ENCODE data around the gene SUFU. TPM values are rescaled to one million over a fixed set of nuclear protein-coding genes. Genes with fewer than 3 reads are reported as not detected.

Gene SUFU
- total and polyA plus RNA-seq, 2 of the 4 experiments (the other 2 are of a cell fraction), result 2.2 to 11.0 TPM

DNA sequence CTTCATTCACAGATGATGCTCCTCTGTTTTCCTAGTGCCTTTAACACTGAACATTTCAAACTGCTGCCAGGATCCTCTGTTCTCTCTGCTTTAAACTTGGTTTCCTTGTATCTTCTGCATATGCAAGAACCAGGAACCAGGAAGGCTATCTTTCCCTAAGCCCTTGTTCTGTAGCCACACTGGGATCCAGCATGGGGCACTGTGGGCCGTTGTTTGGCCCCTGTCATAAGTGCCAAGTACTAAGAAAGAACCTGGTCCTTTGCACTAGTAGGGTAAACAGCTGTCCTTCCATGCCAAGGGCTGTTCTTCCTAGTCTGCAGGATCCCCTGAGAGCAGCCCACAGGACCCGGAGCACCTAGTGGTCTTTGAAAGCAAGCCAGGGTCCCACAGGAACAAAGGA, 91.5 kb downstream of the SUFU start:
- DNase-seq (no peak), ATAC-seq (ENCODE audit: low read depth) (no peak)
- Histone ChIP-seq H3K4me3 (ENCODE audit: insufficient read depth, low read depth, low read length) (no peak overlapping the region), H3K27ac (ENCODE audit: insufficient read depth, low read length) (no peak overlapping the region), H3K4me2 (ENCODE audit: low read depth, low read length) (no peak overlapping the region), H3K9me3 (ENCODE audit: control insufficient read depth, insufficient read depth, low read length) (no peaks in the 10 kb centered on the region), H4K20me1 (ENCODE audit: insufficient read depth, low read length) (no peaks in the 10 kb centered on the region), H2BK20ac (ENCODE audit: low read depth, low read length) (no peak overlapping the region), H4K91ac (ENCODE audit: insufficient read depth, low read depth, low read length) (no peak overlapping the region), H2AK9ac (replicated peaks; ENCODE audit: low read depth, low read length, poor library complexity) (no peak overlapping the region), H2BK120ac (ENCODE audit: low read depth, low read length) (no peak overlapping the region), H3K36me3 (ENCODE audit: control insufficient read depth, insufficient read depth, low read length) (peaks cover 26% of the 10 kb centered on the region), H3K79me1 (ENCODE audit: low read depth in 1 of 2, low read length in 2 of 2) (peaks cover 27 to 52% of the 10 kb centered on the region in 2 experiments; a peak in 3 of 4 replicates), H2BK15ac (ENCODE audit: low read depth, low read length) (no peak overlapping the region; the same call in 2 of the 3 replicates), H3K23ac (ENCODE audit: low read depth, low read length) (no peak overlapping the region), H3K14ac (replicated peaks; ENCODE audit: low read depth, low read length) (no peak overlapping the region), H2AK5ac (ENCODE audit: low read depth, low read length) (no peak overlapping the region; the same call in 1 of the 2 replicates), H3K9ac (ENCODE audit: low read depth, low read length) (no peak overlapping the region), H3K27me3 (ENCODE audit: control insufficient read depth, insufficient read depth, low read length) (no peaks in the 10 kb centered on the region), H4K5ac (ENCODE audit: low read depth, low read length) (no peak overlapping the region), H3K56ac (ENCODE audit: extremely low read depth, insufficient read depth, low read length) (no peak overlapping the region), H4K8ac (ENCODE audit: low read depth in 2 of 2, low read length in 2 of 2) (no peak overlapping the region), H3K18ac (ENCODE audit: low read depth, low read length) (no peak overlapping the region), H3K4ac (ENCODE audit: low read depth, low read length) (no peak overlapping the region), H3K4me1 (ENCODE audit: control insufficient read depth, insufficient read depth, low read length) (peaks cover 23% of the 10 kb centered on the region), H3K9me1 (ENCODE audit: insufficient read depth, low read length) (peaks cover 28% of the 10 kb centered on the region), H2AFZ (replicated peaks; ENCODE audit: low read length, poor library complexity) (no peak overlapping the region), H2BK5ac (ENCODE audit: low read depth, low read length, poor library complexity, severe bottlenecking) (no peak overlapping the region)
- WGBS, 2 experiments (ENCODE audit: extremely low coverage in 2 of 2, insufficient read length in 1 of 2), result 78% methylated on average over 1 of the region's 2 CpGs; no CpG with 5 or more reads in 1 of the 2 experiments
- in situ Hi-C loops (cut with MboI; ENCODE audit: low sequenced_read_pairs) (no loop called here), dilution Hi-C loops (cut with HindIII; ENCODE audit: low sequenced_read_pairs, unreplicated experiment) (no loop called here), intact Hi-C loops (cut with micrococcal nuclease) (no loop called here)
- no TSS peak for BruUV-seq (replicated peaks)
- POLR2A ChIA-PET (ENCODE audit: unreplicated experiment), result no interaction called here
- CTCF ChIA-PET, result no interaction called here
- TF ChIP-seq RAD21 (IDR thresholded peaks at IDR 0.05; ENCODE audit: low read length), result no peak
- TF ChIP-seq CHD1 (IDR thresholded peaks at IDR 0.05; ENCODE audit: low read depth, low read length), result no peak
- TF ChIP-seq NFE2L2 (IDR thresholded peaks at IDR 0.05; ENCODE audit: low read depth, low read length), result no peak
- no peak for TF ChIP-seq MXI1 (IDR thresholded peaks at IDR 0.05; ENCODE audit: borderline replicate concordance, low read depth, low read length)
- TF ChIP-seq RCOR1 (IDR thresholded peaks at IDR 0.05; ENCODE audit: insufficient replicate concordance, low read length), result no peak
- TF ChIP-seq BHLHE40 (IDR thresholded peaks at IDR 0.05; ENCODE audit: low read depth, low read length), result no peak
- no peak for TF ChIP-seq CEBPB (IDR thresholded peaks at IDR 0.05; ENCODE audit: low read depth, low read length)
- TF ChIP-seq, protein P1, sequence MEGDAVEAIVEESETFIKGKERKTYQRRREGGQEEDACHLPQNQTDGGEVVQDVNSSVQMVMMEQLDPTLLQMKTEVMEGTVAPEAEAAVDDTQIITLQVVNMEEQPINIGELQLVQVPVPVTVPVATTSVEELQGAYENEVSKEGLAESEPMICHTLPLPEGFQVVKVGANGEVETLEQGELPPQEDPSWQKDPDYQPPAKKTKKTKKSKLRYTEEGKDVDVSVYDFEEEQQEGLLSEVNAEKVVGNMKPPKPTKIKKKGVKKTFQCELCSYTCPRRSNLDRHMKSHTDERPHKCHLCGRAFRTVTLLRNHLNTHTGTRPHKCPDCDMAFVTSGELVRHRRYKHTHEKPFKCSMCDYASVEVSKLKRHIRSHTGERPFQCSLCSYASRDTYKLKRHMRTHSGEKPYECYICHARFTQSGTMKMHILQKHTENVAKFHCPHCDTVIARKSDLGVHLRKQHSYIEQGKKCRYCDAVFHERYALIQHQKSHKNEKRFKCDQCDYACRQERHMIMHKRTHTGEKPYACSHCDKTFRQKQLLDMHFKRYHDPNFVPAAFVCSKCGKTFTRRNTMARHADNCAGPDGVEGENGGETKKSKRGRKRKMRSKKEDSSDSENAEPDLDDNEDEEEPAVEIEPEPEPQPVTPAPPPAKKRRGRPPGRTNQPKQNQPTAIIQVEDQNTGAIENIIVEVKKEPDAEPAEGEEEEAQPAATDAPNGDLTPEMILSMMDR (conservative IDR thresholded peaks at IDR 0.05; ENCODE audit: low read depth, low read length), result no peak
- TF ChIP-seq, protein P2, sequence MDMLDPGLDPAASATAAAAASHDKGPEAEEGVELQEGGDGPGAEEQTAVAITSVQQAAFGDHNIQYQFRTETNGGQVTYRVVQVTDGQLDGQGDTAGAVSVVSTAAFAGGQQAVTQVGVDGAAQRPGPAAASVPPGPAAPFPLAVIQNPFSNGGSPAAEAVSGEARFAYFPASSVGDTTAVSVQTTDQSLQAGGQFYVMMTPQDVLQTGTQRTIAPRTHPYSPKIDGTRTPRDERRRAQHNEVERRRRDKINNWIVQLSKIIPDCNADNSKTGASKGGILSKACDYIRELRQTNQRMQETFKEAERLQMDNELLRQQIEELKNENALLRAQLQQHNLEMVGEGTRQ (IDR thresholded peaks at IDR 0.05; ENCODE audit: low read depth, low read length), result no peak

Measured in IMR-90 (cell line).